WTC11 (cell line): Measurements from ENCODE around the gene PCNA. TPM values are rescaled to one million over a fixed set of nuclear protein-coding genes. Genes with fewer than 3 reads are reported as not detected.

ENCODE experiments used
- ATAC-seq: fragments of 200-7000 bp; cut with Tn5 transposase; 2 replicates; pipeline ENCODE4 v1.10.0; 2021; ENCODE audit warnings: mild to moderate bottlenecking, moderate library complexity
- CTCF ChIA-PET: fragments of 300-600 bp; sonication (Branson Sonifier 250); formaldehyde crosslinking; loops from one replicate; lab custom pipeline; 2021; ENCODE audit warnings: antibody characterized with exemption; lab: Charles Lee
- POLR2A ChIA-PET: fragments of 350-600 bp; sonication (Branson Sonifier 250); formaldehyde crosslinking; loops from one replicate; lab custom pipeline; 2021; ENCODE audit warnings: antibody characterized with exemption; lab: Charles Lee
- DNase-seq: peaks from one replicate; pipeline ENCODE4 v3.0.0; 2021; ENCODE audit warnings: low spot score
- H3K27ac Mint-ChIP-seq: 2 replicates; pipeline ENCODE4 v1.8.0; 2021; ENCODE audit warnings: mixed read lengths
- H3K27me3 Mint-ChIP-seq: 2 replicates; pipeline ENCODE4 v1.8.0; 2021; ENCODE audit warnings: low read depth, mild to moderate bottlenecking, moderate library complexity, mixed read lengths
- H3K36me3 Mint-ChIP-seq: 2 replicates; pipeline ENCODE4 v1.8.0; 2021; ENCODE audit warnings: mixed read lengths
- H3K4me1 Mint-ChIP-seq: 2 replicates; pipeline ENCODE4 v1.8.0; 2022; ENCODE audit warnings: mixed read lengths
- H3K4me3 Mint-ChIP-seq: 2 replicates; pipeline ENCODE4 v1.8.0; 2021; ENCODE audit warnings: mild to moderate bottlenecking, moderate library complexity, mixed read lengths
- H3K9me3 Mint-ChIP-seq: 2 replicates; pipeline ENCODE4 v1.8.0; 2021; ENCODE audit warnings: mixed read lengths
- ATF3 ChIP-seq: sonication (generic); formaldehyde crosslinking; conservative IDR thresholded peaks from 2 replicates; pipeline ENCODE4 v1.8.1; 2022; ENCODE audit warnings: mild to moderate bottlenecking, missing genetic modification reagents
- CBFB ChIP-seq: sonication (generic); formaldehyde crosslinking; IDR thresholded peaks from 2 replicates; pipeline ENCODE4 v1.8.1; 2022; ENCODE audit warnings: mild to moderate bottlenecking, low read depth, missing genetic modification reagents
- CREM ChIP-seq: sonication (generic); formaldehyde crosslinking; IDR thresholded peaks from 2 replicates; pipeline ENCODE4 v1.8.1; 2022; ENCODE audit warnings: mild to moderate bottlenecking, missing genetic modification reagents, moderate library complexity
- E2F1 ChIP-seq: sonication (generic); formaldehyde crosslinking; IDR thresholded peaks from 2 replicates; pipeline ENCODE4 v1.8.0; 2022; ENCODE audit warnings: mild to moderate bottlenecking, missing genetic modification reagents
- E2F5 ChIP-seq: sonication (generic); formaldehyde crosslinking; IDR thresholded peaks from 2 replicates; pipeline ENCODE4 v1.8.1; 2022; ENCODE audit warnings: mild to moderate bottlenecking, moderate library complexity, missing genetic modification reagents
- FOXP4 ChIP-seq: sonication (generic); formaldehyde crosslinking; IDR thresholded peaks from 2 replicates; pipeline ENCODE4 v1.8.0; 2022; ENCODE audit warnings: mild to moderate bottlenecking, missing genetic modification reagents
- JUN ChIP-seq: sonication (generic); formaldehyde crosslinking; IDR thresholded peaks from 2 replicates; pipeline ENCODE4 v1.8.0; 2023; ENCODE audit warnings: mild to moderate bottlenecking, missing genetic modification reagents
- MAX ChIP-seq: sonication (generic); formaldehyde crosslinking; IDR thresholded peaks from 2 replicates; pipeline ENCODE4 v1.8.0; 2022; ENCODE audit warnings: mild to moderate bottlenecking, missing genetic modification reagents
- MYBL2 ChIP-seq: sonication (generic); formaldehyde crosslinking; IDR thresholded peaks from 2 replicates; pipeline ENCODE4 v1.8.1; 2023; ENCODE audit warnings: mild to moderate bottlenecking, moderate library complexity, missing genetic modification reagents
- NFATC4 ChIP-seq: fragments of 250-450 bp; sonication (Bioruptor Pico); IDR thresholded peaks from 2 replicates; pipeline ENCODE4 v1.9.0; 2021; ENCODE audit warnings: mild to moderate bottlenecking
- NFYB ChIP-seq: sonication (generic); formaldehyde crosslinking; conservative IDR thresholded peaks from 2 replicates; pipeline ENCODE4 v1.8.0; 2022; ENCODE audit warnings: low read depth, missing genetic modification reagents
- NR2C2 ChIP-seq: sonication (generic); formaldehyde crosslinking; IDR thresholded peaks from 2 replicates; pipeline ENCODE4 v1.8.0; 2022; ENCODE audit warnings: mild to moderate bottlenecking, missing genetic modification reagents
- USF1 ChIP-seq: sonication (generic); formaldehyde crosslinking; IDR thresholded peaks from 2 replicates; pipeline ENCODE4 v1.8.0; 2022; ENCODE audit warnings: mild to moderate bottlenecking, missing genetic modification reagents
- USF2 ChIP-seq: sonication (generic); formaldehyde crosslinking; IDR thresholded peaks from 2 replicates; pipeline ENCODE4 v1.8.1; 2023; ENCODE audit warnings: mild to moderate bottlenecking, missing genetic modification reagents, moderate library complexity
- ZNF232 ChIP-seq: sonication (generic); formaldehyde crosslinking; IDR thresholded peaks from 2 replicates; pipeline ENCODE4 v1.8.0; 2022; ENCODE audit warnings: mild to moderate bottlenecking, missing genetic modification reagents
- ZNF281 ChIP-seq: sonication (generic); formaldehyde crosslinking; IDR thresholded peaks from 2 replicates; pipeline ENCODE4 v1.8.0; 2023; ENCODE audit warnings: mild to moderate bottlenecking, missing genetic modification reagents
- ZNF425 ChIP-seq: fragments of 250-450 bp; sonication (Bioruptor Pico); conservative IDR thresholded peaks from 2 replicates; pipeline ENCODE4 v1.9.0; 2021; ENCODE audit warnings: mild to moderate bottlenecking
- ZNF671 ChIP-seq: fragments of 250-450 bp; sonication (Bioruptor Pico); IDR thresholded peaks from 2 replicates; pipeline ENCODE4 v1.8.0; 2021; ENCODE audit warnings: mild to moderate bottlenecking
- total RNA-seq: library from RNA; stranded (reverse); gene quantifications from 3 replicates; pipeline ENCODE4 v1.2.3, GENCODE V29; 2021

PCNA gene
- total RNA-seq, 1 experiment from 2014 or later, result 262 TPM

GRCh38 chr20:5070081-5070480 is 49.7 kb downstream of the PCNA start (continued):
- TF ChIP-seq ZNF281 (CRISPR knock-in tag), result no peak
- TF ChIP-seq NFATC4 (CRISPR knock-in tag), result no peak
- TF ChIP-seq ATF3, result no peak

- Mint-ChIP-seq H3K4me3 (no peak overlapping the region), H3K9me3 (no peaks in the 10 kb centered on the region), H3K36me3 (no peaks in the 10 kb centered on the region), H3K4me1 (peaks cover 8% of the 10 kb centered on the region), H3K27me3 (no peaks in the 10 kb centered on the region), H3K27ac (no peak overlapping the region)
- no peak for ATAC-seq
- CTCF ChIA-PET, result interaction anchor here (0.5 kb wide), 1 partner anchor 14 kb away, joined by 5 read pairs; no protein-coding TSS in a partner anchor
- POLR2A ChIA-PET, result no interaction called here
- TF ChIP-seq E2F1 (CRISPR knock-in tag) (no peak), ZNF232 (CRISPR knock-in tag) (no peak), CREM (no peak), E2F5 (CRISPR knock-in tag) (no peak), MYBL2 (CRISPR knock-in tag) (no peak), ZNF671 (no peak)
- no peak for DNase-seq
These were observed 50.5 kb downstream of the PCNA start for GRCh38 chr20:5069141-5069806.

GRCh38 chr20:5067877-5068645 is 51.7 kb downstream of the PCNA start:
- ATAC-seq (no peak), DNase-seq (no peak)
- H3K36me3 Mint-ChIP-seq, result no peaks in the 10 kb centered on the region
- no peak overlapping the region for H3K4me3 Mint-ChIP-seq
- no peaks in the 10 kb centered on the region for H3K27me3 Mint-ChIP-seq
- ChIA-PET POLR2A (no interaction called here), CTCF (interaction anchor here (0.7 kb wide), 1 partner anchor 328 kb away, joined by 3 read pairs; no protein-coding TSS in a partner anchor)
- H3K4me1 Mint-ChIP-seq, result no peaks in the 10 kb centered on the region
- no peaks in the 10 kb centered on the region for H3K9me3 Mint-ChIP-seq
- H3K27ac Mint-ChIP-seq, result no peak overlapping the region
- TF ChIP-seq FOXP4 (CRISPR knock-in tag) (no peak), ATF3 (no peak), JUN (no peak), NFYB (CRISPR knock-in tag) (no peak), NR2C2 (CRISPR knock-in tag) (no peak), MAX (no peak), E2F1 (CRISPR knock-in tag) (no peak), USF1 (CRISPR knock-in tag) (no peak), ZNF425 (CRISPR knock-in tag) (no peak), USF2 (CRISPR knock-in tag) (no peak), CBFB (CRISPR knock-in tag) (no peak)
